HCT116 (cell line): ENCODE data around the gene SYP. TPM values are rescaled to one million over a fixed set of nuclear protein-coding genes. Genes with fewer than 3 reads are reported as not detected.

ENCODE experiments used
- ATAC-seq: fragments of 200-7000 bp; cut with Tn5 transposase; 2 replicates; pipeline ENCODE4 v1.9.1; 2020; ENCODE audit warnings: mild to moderate bottlenecking, moderate library complexity
- BruUV-seq: library from RNA; stranded (reverse); fragments of 400-500 nt; replicated peaks from 2 replicates; lab custom pipeline; 2021; lab: Mats Ljungman, UMichigan
- CTCF ChIA-PET: fragments of 300-600 bp; sonication (Branson Sonifier 250); formaldehyde crosslinking; loops from one replicate; lab custom pipeline; 2021; ENCODE audit warnings: antibody characterized with exemption; lab: Charles Lee
- POLR2A ChIA-PET: fragments of 300-600, 350-600 bp; sonication (Branson Sonifier 250); formaldehyde crosslinking; loops from one replicate; lab custom pipeline; 2021; ENCODE audit warnings: antibody characterized with exemption; lab: Charles Lee
- RAD21 ChIA-PET, 2 experiments: fragments of 300-600 bp; sonication (Branson Sonifier 250); formaldehyde crosslinking; loops; one replicate each; lab custom pipeline; 2023; ENCODE audit warnings: low total read pairs in 2 of 2; ENCODE audit not compliant: uncharacterized antibody in 2 of 2, unreplicated experiment in 2 of 2, low non-redundant PET in 1 of 2; lab: Charles Lee
- DNase-seq: peaks from one replicate; pipeline ENCODE4 v3.0.0-alpha.2; 2010; ENCODE audit warnings: low read depth, low spot score
- H2AFZ ChIP-seq: fragments of 200-600 bp; shearing (Covaris generic), sonication (generic); 2 replicates; pipeline ENCODE4 v1.6.1; 2017; ENCODE audit warnings: low read depth, mixed run types, mixed read lengths, antibody characterized with exemption, low read length; ENCODE audit not compliant: poor library complexity, severe bottlenecking
- H3K27ac ChIP-seq: 2 replicates; pipeline ENCODE4 v1.5.1; 2012; ENCODE audit warnings: low read depth, low read length
- H3K27me3 ChIP-seq: fragments of 200-600 bp; sonication (generic); 2 replicates; pipeline ENCODE4 v1.6.1; 2016; ENCODE audit warnings: mixed run types, low read length, mixed read lengths; ENCODE audit not compliant: insufficient read depth
- H3K36me3 ChIP-seq, 2 experiments: fragments of 200-500 bp in 1 of 2; fragments of 200-600 bp in 1 of 2; sonication (Bioruptor generic) in 1 of 2; sonication (generic) in 1 of 2; 2 replicates each; pipeline versions ENCODE4 v1.5.1 to v1.6.1; 2014 to 2016; ENCODE audit warnings: low read length in 2 of 2, inconsistent platforms in 1 of 2, mixed read lengths in 1 of 2, mixed run types in 1 of 2; ENCODE audit not compliant: insufficient read depth in 2 of 2, control insufficient read depth in 1 of 2
- H3K4me1 ChIP-seq, 2 experiments: fragments of 200-600 bp in 1 of 2; sonication (generic) in 1 of 2; 2 replicates each; pipeline versions ENCODE4 v1.5.1 to v1.6.1; 2012 to 2017; ENCODE audit warnings: low read length in 2 of 2, inconsistent platforms in 1 of 2, mild to moderate bottlenecking in 1 of 2, mixed read lengths in 1 of 2, mixed run types in 1 of 2, moderate library complexity in 1 of 2; ENCODE audit not compliant: insufficient read depth in 2 of 2, control insufficient read depth in 1 of 2
- H3K4me2 ChIP-seq: fragments of 200-600 bp; sonication (generic); 2 replicates; pipeline ENCODE4 v1.6.1; 2017; ENCODE audit warnings: mixed run types, low read length, mixed read lengths
- H3K4me3 ChIP-seq, 2 experiments: fragments of 200-600 bp in 1 of 2; sonication (generic) in 1 of 2; replicated peaks in 1 of 2; 2 replicates each; pipeline ENCODE4 v1.5.1; 2011 to 2016; ENCODE audit warnings: low read length in 2 of 2, control low read depth in 1 of 2, low read depth in 1 of 2, mild to moderate bottlenecking in 1 of 2, mixed read lengths in 1 of 2, mixed run types in 1 of 2
- H3K79me2 ChIP-seq: fragments of 200-600 bp; sonication (generic); 2 replicates; pipeline ENCODE4 v1.6.1; 2017; ENCODE audit warnings: mild to moderate bottlenecking, mixed run types, low read length, moderate library complexity, mixed read lengths; ENCODE audit not compliant: insufficient read depth
- H3K9ac ChIP-seq: fragments of 200-600 bp; sonication (generic); 2 replicates; pipeline ENCODE4 v1.6.1; 2016; ENCODE audit warnings: low read length, mixed read lengths
- H3K9me2 ChIP-seq: fragments of 200-600 bp; sonication (generic), shearing (Covaris generic); 2 replicates; pipeline ENCODE4 v1.6.1; 2017; ENCODE audit warnings: mixed run types, mild to moderate bottlenecking, moderate library complexity; ENCODE audit not compliant: insufficient read depth
- H3K9me3 ChIP-seq, 2 experiments: fragments of 200-500 bp in 1 of 2; fragments of 200-600 bp in 1 of 2; sonication (Bioruptor generic) in 1 of 2; sonication (generic) in 1 of 2; 2 replicates each; pipeline ENCODE4 v1.6.1; 2014 to 2017; ENCODE audit warnings: low read length in 2 of 2, mixed read lengths in 2 of 2, inconsistent platforms in 1 of 2, low read depth in 1 of 2, mild to moderate bottlenecking in 1 of 2, mixed run types in 1 of 2, moderate library complexity in 1 of 2; ENCODE audit not compliant: control insufficient read depth in 1 of 2, insufficient read depth in 1 of 2
- H4K20me1 ChIP-seq: fragments of 200-600 bp; sonication (generic), shearing (Covaris generic); 2 replicates; pipeline ENCODE4 v1.6.1; 2017; ENCODE audit warnings: mixed run types, mild to moderate bottlenecking, moderate library complexity; ENCODE audit not compliant: insufficient read depth
- CBX3 ChIP-seq: IDR thresholded peaks from 2 replicates; pipeline ENCODE4 v1.6.1; 2012; ENCODE audit warnings: low read depth
- CEBPB ChIP-seq: IDR thresholded peaks from 2 replicates; pipeline ENCODE4 v1.6.1; 2012; ENCODE audit warnings: low read depth
- EGR1 ChIP-seq: IDR thresholded peaks from 2 replicates; pipeline ENCODE4 v1.6.1; 2012; ENCODE audit warnings: low read depth
- ELF1 ChIP-seq: IDR thresholded peaks from 2 replicates; pipeline ENCODE4 v1.6.1; 2012; ENCODE audit warnings: low read depth, borderline replicate concordance
- EZH2 ChIP-seq: fragments of 200-600 bp; sonication (generic); IDR thresholded peaks from 2 replicates; pipeline ENCODE4 v1.6.1; 2017; ENCODE audit warnings: antibody characterized with exemption, mixed run types
- EZH2phosphoT487 ChIP-seq: fragments of 200-600 bp; IDR thresholded peaks from 2 replicates; pipeline ENCODE4 v1.6.1; 2018; ENCODE audit warnings: antibody characterized with exemption, borderline replicate concordance
- FOSL1 ChIP-seq: IDR thresholded peaks from 2 replicates; pipeline ENCODE4 v1.6.1; 2012; ENCODE audit warnings: low read depth
- JUND ChIP-seq: IDR thresholded peaks from 2 replicates; pipeline ENCODE4 v1.6.1; 2012
- POLR2AphosphoS5 ChIP-seq: IDR thresholded peaks from 2 replicates; pipeline ENCODE4 v1.6.1; 2011; ENCODE audit warnings: mild to moderate bottlenecking, low read depth, low read length, moderate library complexity
- RAD21 ChIP-seq: IDR thresholded peaks from 2 replicates; pipeline ENCODE4 v1.6.1; 2012; ENCODE audit warnings: low read depth, mild to moderate bottlenecking
- REST ChIP-seq: IDR thresholded peaks from 2 replicates; pipeline ENCODE4 v1.6.1; 2012; ENCODE audit warnings: low read depth
- TCF7L2 ChIP-seq: IDR thresholded peaks from 2 replicates; pipeline ENCODE4 v1.7.0; 2011; ENCODE audit warnings: borderline replicate concordance, inconsistent platforms; ENCODE audit not compliant: insufficient read depth, insufficient read length; ENCODE audit errors: extremely low read depth
- ZBTB33 ChIP-seq: IDR thresholded peaks from 2 replicates; pipeline ENCODE4 v1.6.1; 2011; ENCODE audit warnings: mild to moderate bottlenecking, low read length, moderate library complexity; ENCODE audit not compliant: insufficient replicate concordance; ENCODE audit errors: extremely low read depth
- ZFX ChIP-seq: fragments of 450-650 bp; IDR thresholded peaks from 2 replicates; pipeline ENCODE4 v1.6.1; 2017
- intact Hi-C: fragments of 100-400 bp; cut with micrococcal nuclease; formaldehyde crosslinking; loops from 2 replicates; pipeline ENCODE4 v1.10.0; 2022
- total RNA-seq: library from RNA; stranded (reverse); gene quantifications from one replicate; pipeline ENCODE4 v1.2.1, GENCODE V29; 2021; ENCODE audit not compliant: unreplicated experiment

SYP gene
- total RNA-seq, 1 experiment from 2014 or later, result 1.2 TPM

GRCh38 chrX:49172280-49172780 is 27.7 kb downstream of the SYP start:
- peak overlapping the region; percentile 72 to 78 for H3K4me3 ChIP-seq
- H3K36me3 ChIP-seq, result peaks cover 4% of the 10 kb centered on the region in 2 experiments; a peak in 3 of 4 replicates
- peak overlapping the region; percentile 96 for H3K27ac ChIP-seq
- TF ChIP-seq JUND (no peak), POLR2AphosphoS5 (peak; percentile 37; the same call in 1 of the 2 replicates), ZFX (0 out of 2 replicates have a peak, but pooled peaks have one; percentile 19), TCF7L2 (peak; percentile 28), CBX3 (no peak)
- ATAC-seq (peak; percentile 66), DNase-seq (no peak)
- no peaks in the 10 kb centered on the region for H3K9me3 ChIP-seq
- CTCF ChIA-PET, result no interaction called here
- H3K9me2 ChIP-seq, result no peaks in the 10 kb centered on the region
- BruUV-seq, result no TSS peak
- H3K27me3 ChIP-seq, result no peaks in the 10 kb centered on the region
- intact Hi-C loops, result no loop called here
- H3K9ac ChIP-seq, result peak overlapping the region; percentile 90
- H4K20me1 ChIP-seq, result no peaks in the 10 kb centered on the region
- RAD21 ChIA-PET, result no interaction called here
- no peak overlapping the region for H2AFZ ChIP-seq
- POLR2A ChIA-PET, result interaction anchor here (1.4 kb wide), 1 partner anchor 12 kb away, joined by 5 read pairs; no protein-coding TSS in a partner anchor
- peaks cover 34% of the 10 kb centered on the region for H3K79me2 ChIP-seq
- peaks cover 11 to 52% of the 10 kb centered on the region in 2 experiments for H3K4me1 ChIP-seq
- peak overlapping the region; percentile 86 for H3K4me2 ChIP-seq

- TSS peak; percentile 67 for BruUV-seq
- Histone ChIP-seq H3K9me2 (no peaks in the 10 kb centered on the region), H3K9ac (peak within 1 kb of the TSS; percentile 90)
- TF ChIP-seq TCF7L2 (no peak), RAD21 (no peak), EZH2phosphoT487 (no peak), ZFX (peak; percentile 29; the same call in 1 of the 2 replicates), ELF1 (no peak), CEBPB (no peak), REST (no peak), EZH2 (no peak), EGR1 (no peak), FOSL1 (no peak), ZBTB33 (no peak)
Measured at GRCh38 chrX:49171752-49172279, 28.2 kb downstream of the SYP start, which contains the start of gene PLP2. PLP2 (plus strand) TSS chrX:49171898; CDS start chrX:49172001, 103 bp downstream.

More at GRCh38 chrX:49171752-49172279, 28.2 kb downstream of the SYP start, which contains the start of gene PLP2:
- Histone ChIP-seq H3K4me2 (peak within 1 kb of the TSS; percentile 86), H2AFZ (no peak within 1 kb of the TSS), H4K20me1 (no peaks in the 10 kb centered on the region), H3K27me3 (no peaks in the 10 kb centered on the region), H3K79me2 (peaks cover 34% of the 10 kb centered on the region), H3K9me3 (no peaks in the 10 kb centered on the region), H3K4me1 (peaks cover 7 to 52% of the 10 kb centered on the region in 2 experiments), H3K27ac (peak within 1 kb of the TSS; percentile 96), H3K36me3 (peaks cover 4% of the 10 kb centered on the region in 2 experiments; a peak in 2 of 4 replicates), H3K4me3 (peak within 1 kb of the TSS; percentile 72 to 78)
- intact Hi-C loops, result no loop called here
- POLR2A ChIA-PET, result interaction anchor here (1.1 to 1.4 kb wide), 2 partner anchors 12 to 19 kb away, joined by 5 to 6 read pairs; no protein-coding TSS in a partner anchor
- ATAC-seq (peak; percentile 58), DNase-seq (no peak)
- RAD21 ChIA-PET, result no interaction called here
- CTCF ChIA-PET, result interaction anchor here (0.6 kb wide), 1 partner anchor 19 kb away, joined by 3 read pairs; no protein-coding TSS in a partner anchor
